GM12878 (cell line): ENCODE measurements around the gene ITPR2. TPM values are rescaled to one million over a fixed set of nuclear protein-coding genes. Genes with fewer than 3 reads are reported as not detected.

Experiments used
- ATAC-seq: fragments of 200-7000 bp; cut with Tn5 transposase; 3 replicates; pipeline ENCODE4 v1.9.1; 2020; ENCODE audit warnings: mild to moderate bottlenecking, moderate library complexity
- BruUV-seq: library from RNA; stranded (reverse); fragments of 400-500 nt; replicated peaks from 2 replicates; lab custom pipeline; 2021; lab: Mats Ljungman, UMichigan
- CTCF ChIA-PET: fragments of 300-600 bp; sonication (Branson Sonifier 250); formaldehyde crosslinking; extraction: SDS; loops from one replicate; lab custom pipeline; 2021; ENCODE audit warnings: inconsistent platforms; lab: Yijun Ruan, JAX
- POLR2A ChIA-PET: fragments of 350-600 bp; formaldehyde crosslinking; extraction: SDS; loops from one replicate; lab custom pipeline; 2021; ENCODE audit warnings: inconsistent platforms; lab: Charles Lee
- RAD21 ChIA-PET: fragments of 300-600 bp; sonication (Branson Sonifier 250); formaldehyde crosslinking; loops from one replicate; lab custom pipeline; 2023; ENCODE audit warnings: antibody characterized with exemption; ENCODE audit not compliant: unreplicated experiment; lab: Charles Lee
- SMC1A ChIA-PET: fragments of 300-600 bp; sonication (Branson Sonifier 250); formaldehyde crosslinking; loops from one replicate; lab custom pipeline; 2023; ENCODE audit not compliant: unreplicated experiment, uncharacterized antibody; lab: Charles Lee
- DNase-seq: peaks from one replicate; pipeline ENCODE4 v3.0.0-alpha.2; 2011; ENCODE audit warnings: low read depth, low spot score
- FAIRE-seq: peaks from 3 replicates; lab custom pipeline; 2011; peaks lifted over from hg19 to GRCh38; lab: Jason Lieb, UNC
- H2AFZ ChIP-seq: 2 replicates; pipeline ENCODE4 v1.6.0; 2011; ENCODE audit warnings: low read depth, low read length, control low read depth; ENCODE audit not compliant: control insufficient read depth
- H3K27ac ChIP-seq: 2 replicates; pipeline ENCODE4 v1.5.1; 2011; ENCODE audit warnings: control low read depth; ENCODE audit not compliant: control insufficient read depth, insufficient read depth
- H3K27me3 ChIP-seq, 2 experiments: replicated peaks in 1 of 2; 2 replicates each; pipeline versions ENCODE4 v1.6.0 to v1.6.1; 2011; ENCODE audit warnings: low read length in 1 of 2; ENCODE audit not compliant: control insufficient read depth in 2 of 2, insufficient read depth in 2 of 2
- H3K36me3 ChIP-seq, 2 experiments: 2 replicates each; pipeline ENCODE4 v1.5.1; 2011; ENCODE audit warnings: low read length in 1 of 2; ENCODE audit not compliant: control insufficient read depth in 2 of 2, insufficient read depth in 2 of 2
- H3K4me1 ChIP-seq: 2 replicates; pipeline ENCODE4 v1.6.1; 2011; ENCODE audit warnings: mild to moderate bottlenecking, low read length, moderate library complexity, mixed read lengths; ENCODE audit not compliant: control insufficient read depth, insufficient read depth
- H3K4me2 ChIP-seq: 2 replicates; pipeline ENCODE4 v1.6.0; 2011; ENCODE audit warnings: control low read depth; ENCODE audit not compliant: control insufficient read depth, insufficient read depth
- H3K4me3 ChIP-seq: fragments of 200-600 bp; sonication (generic); 2 replicates; pipeline ENCODE4 v1.5.1; 2016
- H3K79me2 ChIP-seq: 2 replicates; pipeline ENCODE4 v1.6.0; 2011; ENCODE audit warnings: low read length; ENCODE audit not compliant: control insufficient read depth, insufficient read depth
- H3K9ac ChIP-seq: 2 replicates; pipeline ENCODE4 v1.8.0; 2011; ENCODE audit warnings: low read length, control low read depth, mixed read lengths; ENCODE audit not compliant: control insufficient read depth, insufficient read depth
- H3K9me3 ChIP-seq: replicated peaks from 3 replicates; pipeline ENCODE4 v1.5.1; 2011; ENCODE audit warnings: mild to moderate bottlenecking, low read length; ENCODE audit not compliant: control insufficient read depth, insufficient read depth
- H4K20me1 ChIP-seq: 2 replicates; pipeline ENCODE4 v1.6.0; 2011; ENCODE audit not compliant: control insufficient read depth, insufficient read depth
- ATF2 ChIP-seq: IDR thresholded peaks from 2 replicates; pipeline ENCODE4 v1.6.1; 2012; ENCODE audit warnings: low read length, inconsistent platforms
- DPF2 ChIP-seq: fragments of 450-650 bp; IDR thresholded peaks from 2 replicates; pipeline ENCODE4 v1.6.1; 2017; ENCODE audit warnings: mild to moderate bottlenecking
- EP300 ChIP-seq, 2 experiments: fragments of 150-350 bp in 1 of 2; IDR thresholded peaks; 2 replicates each; pipeline ENCODE4 v1.6.1; 2011 to 2012; ENCODE audit warnings: low read depth in 2 of 2, low read length in 2 of 2, borderline replicate concordance in 1 of 2, improper control_type of control experiment in 1 of 2, inconsistent platforms in 1 of 2; ENCODE audit not compliant: control insufficient read depth in 1 of 2
- FOS ChIP-seq: IDR thresholded peaks from 3 replicates; pipeline ENCODE4 v1.6.1; 2011; ENCODE audit warnings: borderline replicate concordance; ENCODE audit not compliant: insufficient read length; ENCODE audit errors: extremely low read depth
- KAT2A ChIP-seq: conservative IDR thresholded peaks from 2 replicates; pipeline ENCODE4 v1.6.1; 2011; ENCODE audit warnings: low read depth, low read length; ENCODE audit not compliant: control insufficient read depth
- MTA2 ChIP-seq: fragments of 450-650 bp; IDR thresholded peaks from 2 replicates; pipeline ENCODE4 v1.6.1; 2016; ENCODE audit warnings: low read depth, mild to moderate bottlenecking, moderate library complexity
- PAX5 ChIP-seq: IDR thresholded peaks from 2 replicates; pipeline ENCODE4 v1.6.1; 2011; ENCODE audit warnings: low read depth, low read length, borderline replicate concordance
- POU2F2 ChIP-seq: IDR thresholded peaks from 3 replicates; pipeline ENCODE4 v1.6.1; 2011; ENCODE audit warnings: low read depth, mild to moderate bottlenecking, low read length, borderline replicate concordance
- SIX5 ChIP-seq: IDR thresholded peaks from 2 replicates; pipeline ENCODE4 v1.6.1; 2011; ENCODE audit warnings: mild to moderate bottlenecking, low read depth, low read length, moderate library complexity; ENCODE audit not compliant: severe bottlenecking
- TCF3 ChIP-seq: IDR thresholded peaks from 2 replicates; pipeline ENCODE4 v1.6.1; 2012; ENCODE audit warnings: low read depth, mild to moderate bottlenecking, low read length, borderline replicate concordance; ENCODE audit not compliant: insufficient read depth
- ZZZ3 ChIP-seq: IDR thresholded peaks from 2 replicates; pipeline ENCODE4 v1.6.1; 2011; ENCODE audit warnings: low read depth; ENCODE audit not compliant: control insufficient read depth, insufficient read length
- WGBS: methylation state at CpG from one replicate; pipeline ENCODE4 v1.1.6; 2016; ENCODE audit warnings: low lambda C conversion rate; ENCODE audit not compliant: insufficient replicate concordance, insufficient coverage; ENCODE audit errors: missing lambda C conversion rate; 5-methylcytosine and 5-hydroxymethylcytosine counted together
- in situ Hi-C: fragments of 300-500 bp; cut with MboI; formaldehyde crosslinking; loops from 9 replicates; pipeline ENCODE4 v1.14.3; 2018; ENCODE audit warnings: mixed read lengths
- intact Hi-C: fragments of 100-400 bp; cut with micrococcal nuclease; formaldehyde crosslinking; loops from one replicate; pipeline ENCODE4 v1.14.2; 2022; ENCODE audit not compliant: unreplicated experiment
- polyA plus RNA-seq, 11 experiments: library from polyadenylated mRNA; depleted of rRNA in 4 of 11; unstranded in 6 of 11; stranded (reverse) in 5 of 11; fragments of >200 nt; fragmentation: Nextera tagmentation in 4 of 11; fragmentation: Illumina TruSeq in 1 of 11; extraction: Ambion mirVana in 4 of 11; extraction: Trizol in 1 of 11; gene quantifications; 1 replicate in 1 of 11; 2 replicates in 10 of 11; pipeline versions ENCODE4 v1.2.1 to v1.2.3, GENCODE V29; 2011 to 2016; ENCODE audit warnings: inconsistent platforms in 2 of 11, missing spikeins in 2 of 11, low read depth in 1 of 11
- total RNA-seq, 4 experiments: library from RNA; depleted of rRNA in 3 of 4; stranded (reverse); fragments of >200 nt in 3 of 4; fragmentation: Illumina TruSeq in 1 of 4; extraction: Trizol in 1 of 4; gene quantifications; 2 replicates each; pipeline versions ENCODE4 v1.2.1 to v1.2.3, GENCODE V29; 2013 to 2021
- TF ChIP-seq, protein P1 (sequence below): IDR thresholded peaks from 2 replicates; pipeline ENCODE4 v1.6.1; 2012; ENCODE audit warnings: low read depth, low read length, improper control_type of control experiment
- TF ChIP-seq, protein P2 (sequence below): fragments of 450-650 bp; conservative IDR thresholded peaks from 2 replicates; pipeline ENCODE4 v1.6.1; 2017; ENCODE audit warnings: mild to moderate bottlenecking, moderate library complexity
- TF ChIP-seq, protein P3 (sequence below): fragments of 450-650 bp; IDR thresholded peaks from 2 replicates; pipeline ENCODE4 v1.6.1; 2018; ENCODE audit warnings: borderline replicate concordance, mild to moderate bottlenecking; ENCODE audit not compliant: partially characterized antibody

ITPR2 gene
- total and polyA plus RNA-seq, 10 of the 15 experiments (the other 5 are each of a cell fraction or from before 2014, with no cell fraction given): 7.5 to 76.2 (median 47.1) TPM

GRCh38 chr12:26822026-26822425 is 11.0 kb downstream of the ITPR2 start:
- ChIA-PET RAD21 (interaction anchor here (0.7 to 2.7 kb wide), 7 partner anchors 10 to 344 kb away, joined by 3 to 26 read pairs (median 3); partner anchors contain the start of gene ITPR2), POLR2A (interaction anchor here (0.7 to 2.3 kb wide), 8 partner anchors 8 to 93 kb away, joined by 3 to 17 read pairs (median 4); partner anchors contain the start of gene ITPR2), SMC1A (interaction anchor here (0.8 to 5.3 kb wide), 9 partner anchors 10 to 106 kb away, joined by 3 to 41 read pairs (median 4); partner anchors contain the start of gene ITPR2), CTCF (interaction anchor here (0.6 to 2.0 kb wide), 5 partner anchors 24 to 267 kb away, joined by 3 to 5 read pairs (median 3); no protein-coding TSS in a partner anchor)
- H3K4me2 ChIP-seq: peak overlapping the region; percentile 23; the same call in 1 of the 2 replicates
- DNase-seq (no peak), ATAC-seq (no peak), FAIRE-seq (no peak)
- H4K20me1 ChIP-seq: no peaks in the 10 kb centered on the region
- H3K79me2 ChIP-seq: peaks cover 78% of the 10 kb centered on the region
- no peak overlapping the region for H3K4me3 ChIP-seq
- intact Hi-C loops: no loop called here
- peaks cover 24% of the 10 kb centered on the region; the same call in 1 of the 2 replicates for H3K4me1 ChIP-seq
- H3K36me3 ChIP-seq: no peaks in the 10 kb centered on the region; a peak in 2 of 4 replicates
- no peak overlapping the region for H3K27ac ChIP-seq
- no peaks in the 10 kb centered on the region for H3K27me3 ChIP-seq
- H3K9me3 ChIP-seq: no peaks in the 10 kb centered on the region
- H2AFZ ChIP-seq: no peak overlapping the region
- no peak overlapping the region for H3K9ac ChIP-seq
- in situ Hi-C loops: no loop called here
- 100% methylated on average over 2 of the region's 2 CpGs for WGBS
- BruUV-seq: no TSS peak
- TF ChIP-seq POU2F2 (no peak), FOS (no peak), EP300 (IDR thresholded peaks at IDR 0.05; ENCODE audit: borderline replicate concordance in 1 of 2, control insufficient read depth in 1 of 2, low read depth in 2 of 2, low read length in 2 of 2) (no peak), ATF2 (no peak), TCF3 (no peak), DPF2 (no peak), PAX5 (no peak), ZZZ3 (no peak), KAT2A (no peak), SIX5 (no peak), MTA2 (no peak)
- TF ChIP-seq, protein P1, sequence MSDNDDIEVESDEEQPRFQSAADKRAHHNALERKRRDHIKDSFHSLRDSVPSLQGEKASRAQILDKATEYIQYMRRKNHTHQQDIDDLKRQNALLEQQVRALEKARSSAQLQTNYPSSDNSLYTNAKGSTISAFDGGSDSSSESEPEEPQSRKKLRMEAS: no peak
- TF ChIP-seq, protein P2, sequence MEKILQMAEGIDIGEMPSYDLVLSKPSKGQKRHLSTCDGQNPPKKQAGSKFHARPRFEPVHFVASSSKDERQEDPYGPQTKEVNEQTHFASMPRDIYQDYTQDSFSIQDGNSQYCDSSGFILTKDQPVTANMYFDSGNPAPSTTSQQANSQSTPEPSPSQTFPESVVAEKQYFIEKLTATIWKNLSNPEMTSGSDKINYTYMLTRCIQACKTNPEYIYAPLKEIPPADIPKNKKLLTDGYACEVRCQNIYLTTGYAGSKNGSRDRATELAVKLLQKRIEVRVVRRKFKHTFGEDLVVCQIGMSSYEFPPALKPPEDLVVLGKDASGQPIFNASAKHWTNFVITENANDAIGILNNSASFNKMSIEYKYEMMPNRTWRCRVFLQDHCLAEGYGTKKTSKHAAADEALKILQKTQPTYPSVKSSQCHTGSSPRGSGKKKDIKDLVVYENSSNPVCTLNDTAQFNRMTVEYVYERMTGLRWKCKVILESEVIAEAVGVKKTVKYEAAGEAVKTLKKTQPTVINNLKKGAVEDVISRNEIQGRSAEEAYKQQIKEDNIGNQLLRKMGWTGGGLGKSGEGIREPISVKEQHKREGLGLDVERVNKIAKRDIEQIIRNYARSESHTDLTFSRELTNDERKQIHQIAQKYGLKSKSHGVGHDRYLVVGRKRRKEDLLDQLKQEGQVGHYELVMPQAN: no peak
- TF ChIP-seq, protein P3, sequence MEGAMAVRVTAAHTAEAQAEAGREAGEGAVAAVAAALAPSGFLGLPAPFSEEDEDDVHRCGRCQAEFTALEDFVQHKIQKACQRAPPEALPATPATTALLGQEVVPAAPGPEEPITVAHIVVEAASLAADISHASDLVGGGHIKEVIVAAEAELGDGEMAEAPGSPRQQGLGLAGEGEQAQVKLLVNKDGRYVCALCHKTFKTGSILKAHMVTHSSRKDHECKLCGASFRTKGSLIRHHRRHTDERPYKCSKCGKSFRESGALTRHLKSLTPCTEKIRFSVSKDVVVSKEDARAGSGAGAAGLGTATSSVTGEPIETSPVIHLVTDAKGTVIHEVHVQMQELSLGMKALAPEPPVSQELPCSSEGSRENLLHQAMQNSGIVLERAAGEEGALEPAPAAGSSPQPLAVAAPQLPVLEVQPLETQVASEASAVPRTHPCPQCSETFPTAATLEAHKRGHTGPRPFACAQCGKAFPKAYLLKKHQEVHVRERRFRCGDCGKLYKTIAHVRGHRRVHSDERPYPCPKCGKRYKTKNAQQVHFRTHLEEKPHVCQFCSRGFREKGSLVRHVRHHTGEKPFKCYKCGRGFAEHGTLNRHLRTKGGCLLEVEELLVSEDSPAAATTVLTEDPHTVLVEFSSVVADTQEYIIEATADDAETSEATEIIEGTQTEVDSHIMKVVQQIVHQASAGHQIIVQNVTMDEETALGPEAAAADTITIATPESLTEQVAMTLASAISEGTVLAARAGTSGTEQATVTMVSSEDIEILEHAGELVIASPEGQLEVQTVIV: no peak
- TF ChIP-seq, all 136 proteins: peak for 0
